Kidney (tissue), 14 donors: ENCODE measurements around the gene HOTAIR. TPM values are rescaled to one million over a fixed set of nuclear protein-coding genes. Genes with fewer than 3 reads are reported as not detected.

Experiments used
- DNase-seq, 5 donors: peaks; one replicate each; pipeline ENCODE4 v3.0.0-alpha.2; 2013 to 2020
- FAIRE-seq: peaks from 2 replicates; lab custom pipeline; 2012; peaks lifted over from hg19 to GRCh38; lab: Jason Lieb, UNC
- H3K27ac ChIP-seq, 2 donors: one replicate each; pipeline ENCODE4 v1.7.0; 2013; ENCODE audit warnings: low read depth in 2 of 2, low read length in 2 of 2, inconsistent platforms in 1 of 2
- H3K27me3 ChIP-seq: one replicate; pipeline ENCODE4 v1.7.1; 2013; ENCODE audit warnings: low read length, inconsistent platforms; ENCODE audit not compliant: control insufficient read depth, insufficient read depth
- H3K36me3 ChIP-seq, 3 donors: one replicate each; pipeline versions ENCODE4 v1.7.0 to v1.7.1; 2013; ENCODE audit warnings: low read length in 3 of 3, control low read depth in 1 of 3, inconsistent platforms in 1 of 3; ENCODE audit not compliant: insufficient read depth in 3 of 3, control insufficient read depth in 2 of 3
- H3K4me1 ChIP-seq, 3 donors: one replicate each; pipeline versions ENCODE4 v1.7.0 to v1.7.1; 2013; ENCODE audit warnings: low read length in 3 of 3, inconsistent platforms in 1 of 3, low read depth in 1 of 3; ENCODE audit not compliant: control insufficient read depth in 2 of 3, insufficient read depth in 2 of 3
- H3K4me3 ChIP-seq, 3 donors: one replicate each; pipeline versions ENCODE4 v1.7.0 to v1.8.1; 2013; ENCODE audit warnings: low read length in 3 of 3, control low read depth in 1 of 3, inconsistent platforms in 1 of 3
- H3K9ac ChIP-seq, 3 donors: one replicate each; pipeline versions ENCODE4 v1.7.0 to v1.7.1; 2013; ENCODE audit warnings: low read length in 3 of 3, control low read depth in 1 of 3, inconsistent platforms in 1 of 3
- H3K9me3 ChIP-seq, 3 donors: one replicate each; pipeline versions ENCODE4 v1.7.0 to v1.7.1; 2013; ENCODE audit warnings: low read length in 3 of 3, control low read depth in 1 of 3, inconsistent platforms in 1 of 3; ENCODE audit not compliant: control insufficient read depth in 2 of 3, insufficient read depth in 1 of 3
- CTCF ChIP-seq: IDR thresholded peaks from 3 replicates; pipeline ENCODE4 v1.5.1; 2012; ENCODE audit warnings: mild to moderate bottlenecking, moderate library complexity, borderline replicate concordance; ENCODE audit not compliant: insufficient read depth; ENCODE audit errors: extremely low read depth
- intact Hi-C: fragments of 100-400 bp; cut with DNase I; formaldehyde crosslinking; loops from one replicate; pipeline ENCODE4 v1.11.1; 2022
- polyA plus RNA-seq: library from polyadenylated mRNA; stranded (reverse); fragments of 350-450 nt; fragmentation: Illumina TruSeq; extraction: RNeasy Lipid Tissue Mini Kit (QIAGEN cat#74804); gene quantifications from one replicate; pipeline ENCODE4 v1.2.3, GENCODE V29; 2014; ENCODE audit warnings: low read depth, low replicate concordance; ENCODE audit not compliant: insufficient read depth
- total RNA-seq: library from RNA; stranded (reverse); fragmentation: NEBNext Ultra II Directional; extraction: Animal tissue kit (Norgen Biotek cat#: 25700); gene quantifications from one replicate; pipeline ENCODE4 v1.2.1, GENCODE V29; 2021
- donor health status: control.
- donor health status: control.
- donor health status: control.
- donor health status: control.
- donor health status: control.
- donor health status: DM: yes; HTN: yes; CAD: no.
- donor health status: Normal renal cell carcinoma (clear cell type).

The HOTAIR gene
- total and polyA plus RNA-seq, 2 donors from 2014 or later = 0.52 to 0.76 TPM

DNA sequence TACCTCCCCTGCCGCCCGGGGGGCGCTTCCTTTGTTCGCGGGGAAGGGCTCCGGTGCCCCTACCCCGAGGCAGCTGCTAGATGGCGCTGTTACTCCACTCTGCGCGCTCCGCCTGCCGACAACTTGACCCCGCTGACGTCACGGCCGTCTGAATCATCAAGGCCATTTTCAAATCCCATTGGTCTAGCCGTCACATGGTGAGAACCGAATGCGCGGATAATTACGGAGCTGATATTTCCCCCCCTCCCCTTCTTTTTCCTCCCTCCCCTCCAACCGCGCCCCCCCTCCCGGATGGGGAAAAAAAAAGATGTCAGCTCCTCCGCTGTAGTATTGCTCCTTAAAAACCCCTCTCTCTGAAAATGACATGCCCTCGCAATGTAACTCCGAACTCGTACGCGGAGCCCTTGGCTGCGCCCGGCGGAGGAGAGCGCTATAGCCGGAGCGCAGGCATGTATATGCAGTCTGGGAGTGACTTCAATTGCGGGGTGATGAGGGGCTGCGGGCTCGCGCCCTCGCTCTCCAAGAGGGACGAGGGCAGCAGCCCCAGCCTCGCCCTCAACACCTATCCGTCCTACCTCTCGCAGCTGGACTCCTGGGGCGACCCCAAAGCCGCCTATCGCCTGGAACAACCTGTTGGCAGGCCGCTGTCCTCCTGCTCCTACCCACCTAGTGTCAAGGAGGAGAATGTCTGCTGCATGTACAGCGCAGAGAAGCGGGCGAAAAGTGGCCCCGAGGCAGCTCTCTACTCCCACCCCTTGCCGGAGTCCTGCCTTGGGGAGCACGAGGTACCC, 10.3 kb upstream of the HOTAIR start, which contains the start of gene HOXC10:
HOXC10 (plus strand) TSS at position 246 of the 791 bp plus-strand sequence; CDS start at position 360, 114 bp downstream.
- H3K4me1 ChIP-seq = peaks cover 0 to 21% (median 10%) of the 10 kb centered on the region in 3 donors
- H3K36me3 ChIP-seq = no peaks in the 10 kb centered on the region
- intact Hi-C loops = no loop called here
- H3K9me3 ChIP-seq = no peaks in the 10 kb centered on the region
- no peak for FAIRE-seq
- peak; percentile 99 for DNase-seq
- peak within 1 kb of the TSS; percentile 79 to 86 (median 80) for H3K4me3 ChIP-seq
- peak within 1 kb of the TSS; percentile 93 to 95 for H3K27ac ChIP-seq
- H3K9ac ChIP-seq = peak within 1 kb of the TSS; percentile 82 to 97 (median 92)
- peaks cover 2% of the 10 kb centered on the region for H3K27me3 ChIP-seq
- TF ChIP-seq CTCF = peak; percentile 91

DNA sequence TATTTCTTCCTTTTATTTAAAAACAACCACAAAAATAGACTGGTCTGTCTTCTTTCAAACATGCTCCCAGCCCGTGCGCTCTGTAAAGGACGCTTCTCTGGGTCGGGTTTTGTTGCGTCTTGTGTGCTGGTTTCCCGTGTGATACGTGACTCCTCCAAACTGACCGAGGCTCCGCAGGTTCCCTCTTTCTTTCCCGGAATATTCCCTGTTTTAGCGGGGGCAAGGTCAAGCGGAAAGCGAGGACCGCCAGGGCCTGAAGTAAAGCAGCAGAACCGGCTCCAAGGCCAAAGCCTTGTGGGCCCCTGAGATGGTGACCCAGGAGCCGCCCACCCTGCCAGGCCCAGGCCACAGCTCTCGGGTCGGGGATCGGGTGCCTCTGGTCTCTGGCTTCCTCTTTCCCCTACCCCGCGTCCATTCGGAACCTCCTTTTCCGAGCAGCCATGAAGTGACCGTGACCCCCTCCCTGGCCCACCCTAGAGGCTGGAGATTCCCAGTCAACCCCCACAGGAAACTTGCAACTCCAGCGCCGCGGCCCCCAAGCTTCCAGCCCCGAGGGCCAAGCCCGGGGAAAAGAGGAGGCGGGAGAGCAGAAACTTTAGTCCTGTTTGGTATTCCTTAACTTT, 9.3 kb upstream of the HOTAIR start:
- Histone ChIP-seq H3K9ac (peak overlapping the region in 2 of 3 donors; percentile 63 to 77), H3K9me3 (no peaks in the 10 kb centered on the region), H3K36me3 (no peaks in the 10 kb centered on the region), H3K4me3 (peak overlapping the region in 2 of 3 donors; percentile 45 to 58), H3K4me1 (peaks cover 0 to 18% (median 10%) of the 10 kb centered on the region in 3 donors), H3K27me3 (peaks cover 2% of the 10 kb centered on the region), H3K27ac (peak overlapping the region; percentile 78 to 89)
- TF ChIP-seq CTCF = no peak
- FAIRE-seq = no peak
- peak in 4 of 5 donors; percentile 67 to 80 (median 74) for DNase-seq
- intact Hi-C loops = no loop called here

DNA sequence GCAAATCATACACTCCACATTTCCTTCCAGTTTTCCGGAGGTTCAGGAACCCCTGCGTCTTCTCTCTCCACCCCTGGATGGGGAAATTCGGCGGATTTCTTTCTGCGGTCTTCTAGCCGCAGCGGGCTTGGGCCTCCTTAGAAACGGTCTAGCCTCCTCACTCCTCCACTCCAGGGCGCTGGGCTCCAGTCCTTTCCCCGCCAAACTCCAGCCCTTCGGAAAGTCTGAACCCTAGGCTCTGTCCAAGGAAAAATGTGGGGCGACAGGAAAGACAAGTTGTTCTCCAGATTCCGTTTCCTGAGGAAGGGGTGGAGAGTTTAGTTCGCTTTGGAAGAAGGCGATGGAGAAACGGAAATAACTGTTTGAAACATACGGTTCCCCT, 8.8 kb upstream of the HOTAIR start:
- Histone ChIP-seq H3K4me3 (peak overlapping the region; percentile 6 to 58 (median 45)), H3K27me3 (peaks cover 2% of the 10 kb centered on the region), H3K4me1 (peaks cover 0 to 16% (median 6%) of the 10 kb centered on the region in 3 donors), H3K36me3 (no peaks in the 10 kb centered on the region), H3K27ac (peak overlapping the region; percentile 78 to 89), H3K9me3 (no peaks in the 10 kb centered on the region), H3K9ac (peak overlapping the region in 2 of 3 donors; percentile 63 to 77)
- intact Hi-C loops = no loop called here
- TF ChIP-seq CTCF = no peak
- FAIRE-seq (no peak), DNase-seq (peak in 3 of 5 donors; percentile 66 to 74 (median 70))
